H9 (cell line): Measurements from ENCODE around the gene CILP2. TPM values are rescaled to one million over a fixed set of nuclear protein-coding genes. Genes with fewer than 3 reads are reported as not detected.

Experiments used
- DNase-seq: peaks from one replicate; pipeline ENCODE4 v3.0.0-alpha.2; 2017
- H2AFZ ChIP-seq: one replicate; pipeline ENCODE4 v1.6.1; 2013; ENCODE audit warnings: mild to moderate bottlenecking, low read length, control low read depth, moderate library complexity
- H2AK5ac ChIP-seq: 2 replicates; pipeline ENCODE4 v1.6.1; 2013; ENCODE audit warnings: low read length, control low read depth, mixed read lengths; ENCODE audit not compliant: insufficient read length
- H2BK120ac ChIP-seq: one replicate; pipeline ENCODE4 v1.6.1; 2013; ENCODE audit warnings: low read depth, mild to moderate bottlenecking, low read length, control low read depth, inconsistent platforms; ENCODE audit not compliant: poor library complexity, severe bottlenecking
- H2BK12ac ChIP-seq: 2 replicates; pipeline ENCODE4 v1.6.1; 2013; ENCODE audit warnings: low read length, control low read depth, mixed read lengths, low read depth; ENCODE audit not compliant: insufficient read length
- H2BK15ac ChIP-seq: 2 replicates; pipeline ENCODE4 v1.6.1; 2013; ENCODE audit warnings: low read depth, low read length, control low read depth
- H2BK20ac ChIP-seq: one replicate; pipeline ENCODE4 v1.6.1; 2013; ENCODE audit warnings: low read depth, mild to moderate bottlenecking, low read length, control low read depth, inconsistent platforms; ENCODE audit not compliant: poor library complexity, severe bottlenecking
- H2BK5ac ChIP-seq: 2 replicates; pipeline ENCODE4 v1.6.1; 2013; ENCODE audit warnings: low read length, control low read depth, mixed read lengths; ENCODE audit not compliant: insufficient read length
- H3K14ac ChIP-seq: 2 replicates; pipeline ENCODE4 v1.6.1; 2013; ENCODE audit warnings: low read length, control low read depth; ENCODE audit not compliant: insufficient read depth
- H3K18ac ChIP-seq: 2 replicates; pipeline ENCODE4 v1.6.1; 2013; ENCODE audit warnings: low read depth, mild to moderate bottlenecking, mixed read lengths, low read length, control low read depth; ENCODE audit not compliant: insufficient read length
- H3K23ac ChIP-seq: 2 replicates; pipeline ENCODE4 v1.6.1; 2013; ENCODE audit warnings: low read length, control low read depth, mixed read lengths, low read depth; ENCODE audit not compliant: insufficient read length
- H3K23me2 ChIP-seq: 2 replicates; pipeline ENCODE4 v1.6.1; 2013; ENCODE audit warnings: low read depth, mild to moderate bottlenecking, mixed read lengths, low read length, control low read depth; ENCODE audit not compliant: insufficient read length, poor library complexity, severe bottlenecking
- H3K27ac ChIP-seq: 2 replicates; pipeline ENCODE4 v1.5.1; 2013; ENCODE audit warnings: low read length, control low read depth, mixed read lengths, low read depth; ENCODE audit not compliant: insufficient read length
- H3K27me3 ChIP-seq: 2 replicates; pipeline ENCODE4 v1.6.1; 2013; ENCODE audit warnings: low read length, control low read depth, inconsistent platforms; ENCODE audit not compliant: insufficient read depth
- H3K4ac ChIP-seq: 2 replicates; pipeline ENCODE4 v1.6.1; 2013; ENCODE audit warnings: low read depth, mild to moderate bottlenecking, control low read depth, inconsistent platforms, low read length, moderate library complexity
- H3K4me1 ChIP-seq: 2 replicates; pipeline ENCODE4 v1.6.1; 2013; ENCODE audit warnings: low read length, control low read depth, inconsistent platforms; ENCODE audit not compliant: insufficient read depth
- H3K4me2 ChIP-seq: 2 replicates; pipeline ENCODE4 v1.6.1; 2013; ENCODE audit warnings: low read length, control low read depth, mixed read lengths; ENCODE audit not compliant: insufficient read length, insufficient read depth
- H3K56ac ChIP-seq: 2 replicates; pipeline ENCODE4 v1.6.1; 2013; ENCODE audit warnings: low read depth, mild to moderate bottlenecking, mixed read lengths, low read length, control low read depth; ENCODE audit not compliant: insufficient read length
- H3K79me1 ChIP-seq: 2 replicates; pipeline ENCODE4 v1.6.1; 2013; ENCODE audit warnings: low read depth, mild to moderate bottlenecking, moderate library complexity, low read length, control low read depth, inconsistent platforms; ENCODE audit not compliant: insufficient read depth, poor library complexity, severe bottlenecking
- H3K79me2 ChIP-seq: 2 replicates; pipeline ENCODE4 v1.6.1; 2013; ENCODE audit warnings: low read length, control low read depth, inconsistent platforms; ENCODE audit not compliant: insufficient read depth
- H3K9ac ChIP-seq: 2 replicates; pipeline ENCODE4 v1.6.1; 2013; ENCODE audit warnings: low read length, control low read depth, mixed read lengths; ENCODE audit not compliant: insufficient read length; ENCODE audit errors: extremely low read depth
- H3K9me3 ChIP-seq: one replicate; pipeline ENCODE4 v1.6.1; 2013; ENCODE audit warnings: low read depth, low read length, inconsistent platforms; ENCODE audit not compliant: control insufficient read depth
- H3T11ph ChIP-seq: one replicate; pipeline ENCODE4 v1.6.1; 2013; ENCODE audit warnings: mild to moderate bottlenecking, low read length, control low read depth, inconsistent platforms
- H4K20me1 ChIP-seq: one replicate; pipeline ENCODE4 v1.6.1; 2013; ENCODE audit not compliant: control insufficient read depth, insufficient read length, insufficient read depth
- H4K5ac ChIP-seq: 2 replicates; pipeline ENCODE4 v1.6.1; 2013; ENCODE audit warnings: low read depth, mild to moderate bottlenecking, mixed read lengths, low read length, control low read depth; ENCODE audit not compliant: insufficient read length
- H4K8ac ChIP-seq: replicated peaks from 2 replicates; pipeline ENCODE4 v1.6.1; 2013; ENCODE audit warnings: low read length, control low read depth, mixed read lengths, low read depth; ENCODE audit not compliant: insufficient read length
- H4K91ac ChIP-seq: 2 replicates; pipeline ENCODE4 v1.6.1; 2013; ENCODE audit warnings: low read depth, mild to moderate bottlenecking, moderate library complexity, mixed read lengths, low read length, control low read depth; ENCODE audit not compliant: insufficient read length
- H3K27ac Mint-ChIP-seq, 3 experiments: 2 replicates in 2 of 3; 3 replicates in 1 of 3; pipeline ENCODE4 v1.8.0; 2020 to 2021; ENCODE audit warnings: mixed read lengths in 3 of 3, mild to moderate bottlenecking in 1 of 3, moderate library complexity in 1 of 3
- H3K27me3 Mint-ChIP-seq: 2 replicates; pipeline ENCODE4 v1.8.0; 2021; ENCODE audit warnings: low read depth, mild to moderate bottlenecking, moderate library complexity, mixed read lengths
- H3K36me3 Mint-ChIP-seq, 3 experiments: 2 replicates in 2 of 3; 3 replicates in 1 of 3; pipeline ENCODE4 v1.8.0; 2020 to 2021; ENCODE audit warnings: low read depth in 3 of 3, mixed read lengths in 3 of 3; ENCODE audit not compliant: insufficient read depth in 1 of 3
- H3K4me1 Mint-ChIP-seq, 2 experiments: 2 replicates each; pipeline ENCODE4 v1.8.0; 2020; ENCODE audit warnings: mixed read lengths in 2 of 2
- H3K4me3 Mint-ChIP-seq, 2 experiments: 2 replicates in 1 of 2; 3 replicates in 1 of 2; pipeline ENCODE4 v1.8.0; 2020 to 2021; ENCODE audit warnings: mild to moderate bottlenecking in 2 of 2, mixed read lengths in 2 of 2, moderate library complexity in 1 of 2
- H3K9me3 Mint-ChIP-seq, 2 experiments: 2 replicates in 1 of 2; 3 replicates in 1 of 2; pipeline ENCODE4 v1.8.0; 2020; ENCODE audit warnings: mild to moderate bottlenecking in 2 of 2, mixed read lengths in 2 of 2, moderate library complexity in 1 of 2
- CTCF ChIP-seq: fragments of 200-600 bp; sonication (generic); conservative IDR thresholded peaks from 3 replicates; pipeline ENCODE4 v1.8.0; 2021; ENCODE audit warnings: antibody characterized with exemption, mild to moderate bottlenecking
- WGBS: extraction: QIAGEN DNeasy Blood & Tissue Kit; methylation state at CpG from one replicate; pipeline ENCODE4 v1.1.7; 2013; ENCODE audit warnings: missing lambda C conversion rate, low lambda C conversion rate, mixed read lengths; ENCODE audit not compliant: insufficient read length; ENCODE audit errors: extremely low coverage; 5-methylcytosine and 5-hydroxymethylcytosine counted together
- total RNA-seq: library from RNA; stranded (reverse); gene quantifications from 2 replicates; pipeline ENCODE4 v1.2.1, GENCODE V29; 2021

The CILP2 gene
- total RNA-seq, 1 experiment from 2014 or later = 6.4 TPM

DNA sequence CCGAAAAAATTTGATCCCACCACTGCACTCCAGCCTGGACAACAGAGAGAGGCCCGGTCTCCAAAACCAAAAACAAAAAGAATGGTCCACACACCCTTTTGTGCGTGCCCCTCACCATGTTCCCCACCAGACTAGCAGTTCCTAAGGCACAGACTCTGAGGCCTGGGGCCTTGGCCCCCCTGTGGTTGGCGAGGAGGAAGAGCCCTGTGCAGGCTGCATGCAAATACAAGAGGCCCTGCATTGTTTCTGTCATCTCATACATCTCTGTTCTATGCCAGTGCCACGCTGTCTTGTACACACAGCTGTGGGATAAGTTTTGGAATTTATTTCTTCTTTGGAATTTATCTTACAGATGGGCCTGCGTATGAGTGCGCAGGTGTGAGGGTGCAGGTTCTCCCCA is 14.0 kb upstream of the CILP2 start:
- DNase-seq = no peak
- H2BK120ac ChIP-seq = no peak overlapping the region
- H3K4me1 Mint-ChIP-seq = peaks cover 8 to 14% of the 10 kb centered on the region in 2 experiments
- no peaks in the 10 kb centered on the region for H3K4me1 ChIP-seq
- H2BK20ac ChIP-seq = no peak overlapping the region
- H3K27me3 Mint-ChIP-seq = no peaks in the 10 kb centered on the region
- H3K36me3 Mint-ChIP-seq = peaks cover 19 to 65% (median 57%) of the 10 kb centered on the region in 3 experiments
- H3K9me3 Mint-ChIP-seq = peaks cover 3 to 4% of the 10 kb centered on the region in 2 experiments; a peak in 3 of 5 replicates
- H3K79me1 ChIP-seq = peaks cover 12% of the 10 kb centered on the region
- no peak overlapping the region for H3K23ac ChIP-seq
- H3K9ac ChIP-seq = no peak overlapping the region
- no peak overlapping the region for H3K4me2 ChIP-seq
- no peak overlapping the region for H2BK5ac ChIP-seq
- no peaks in the 10 kb centered on the region for H3K23me2 ChIP-seq
- no peak overlapping the region for H4K8ac ChIP-seq
- no peak overlapping the region for H3K18ac ChIP-seq
- H3T11ph ChIP-seq = no peak overlapping the region
- H4K91ac ChIP-seq = no peak overlapping the region
- H3K27ac Mint-ChIP-seq = peak overlapping the region in 1 of 3 experiments; percentile 68; a peak in 1 of 7 replicates
- no peak overlapping the region for H2AFZ ChIP-seq
- H3K56ac ChIP-seq = no peak overlapping the region
- no peak overlapping the region for H3K14ac ChIP-seq
- no peak overlapping the region for H2AK5ac ChIP-seq
- H3K4me3 Mint-ChIP-seq = no peak overlapping the region
- no peak overlapping the region for H4K5ac ChIP-seq
- H3K27me3 ChIP-seq = no peaks in the 10 kb centered on the region
- H3K79me2 ChIP-seq = peaks cover 4% of the 10 kb centered on the region; the same call in 1 of the 2 replicates
- no CpG with 5 or more reads among the region's 7 CpGs for WGBS
- no peak overlapping the region for H3K4ac ChIP-seq
- H2BK12ac ChIP-seq = no peak overlapping the region
- peaks cover 5% of the 10 kb centered on the region for H3K9me3 ChIP-seq
- no peak overlapping the region for H3K27ac ChIP-seq
- TF ChIP-seq CTCF = no peak
- H4K20me1 ChIP-seq = no peaks in the 10 kb centered on the region
- no peak overlapping the region for H2BK15ac ChIP-seq
